ENCODE results near the gene PLCB1. TPM values are rescaled to one million over a fixed set of nuclear protein-coding genes. Genes with fewer than 3 reads are reported as not detected.
A peak's percentile ranks its signal among the peaks of the same experiment; 100 is the strongest.

Gene PLCB1
- total RNA-seq, 6 experiments from 2014 or later = 17.2 to 25.7 (median 23.1) TPM

GRCh38 chr20:8299921-8300320 is 167.9 kb downstream of the PLCB1 start:
- Mint-ChIP-seq H3K27me3 (ENCODE audit: insufficient read depth) (0 out of 2 replicates have a peak, but pooled peaks cover 1% of the 10 kb centered on the region), H3K36me3 (ENCODE audit: low read depth) (0 out of 2 replicates have a peak, but pooled peaks cover 5% of the 10 kb centered on the region), H3K4me1 (ENCODE audit: low read depth) (peaks cover 13% of the 10 kb centered on the region), H3K9me3 (no peaks in the 10 kb centered on the region; the same call in 1 of the 2 replicates), H3K27ac (peak overlapping the region; percentile 37; the same call in 1 of the 2 replicates), H3K4me3 (no peak overlapping the region)
- DNase-seq = peak; percentile 23
- no peak for TF ChIP-seq CTCF (IDR thresholded peaks at IDR 0.05)

GRCh38 chr20:8301655-8302054 is 169.6 kb downstream of the PLCB1 start:
- H3K9me3 Mint-ChIP-seq = no peaks in the 10 kb centered on the region; the same call in 1 of the 2 replicates
- no peak overlapping the region for H3K4me3 Mint-ChIP-seq
- no peak for TF ChIP-seq CTCF (IDR thresholded peaks at IDR 0.05)
- peaks cover 21% of the 10 kb centered on the region for H3K4me1 Mint-ChIP-seq (ENCODE audit: low read depth)
- H3K36me3 Mint-ChIP-seq (ENCODE audit: low read depth) = 0 out of 2 replicates have a peak, but pooled peaks cover 5% of the 10 kb centered on the region
- DNase-seq = no peak
- H3K27ac Mint-ChIP-seq = no peak overlapping the region
- H3K27me3 Mint-ChIP-seq (ENCODE audit: insufficient read depth) = no peaks in the 10 kb centered on the region

- H3K9me3 Mint-ChIP-seq = no peaks in the 10 kb centered on the region; the same call in 1 of the 2 replicates
- no peak for TF ChIP-seq CTCF (IDR thresholded peaks at IDR 0.05)
- H3K27ac Mint-ChIP-seq = no peak overlapping the region
- H3K36me3 Mint-ChIP-seq (ENCODE audit: low read depth) = 0 out of 2 replicates have a peak, but pooled peaks cover 5% of the 10 kb centered on the region
- no peaks in the 10 kb centered on the region for H3K27me3 Mint-ChIP-seq (ENCODE audit: insufficient read depth)
- H3K4me1 Mint-ChIP-seq (ENCODE audit: low read depth) = peaks cover 21% of the 10 kb centered on the region
- H3K4me3 Mint-ChIP-seq = no peak overlapping the region
- no peak for DNase-seq
Observed at GRCh38 chr20:8303651-8304050, 171.6 kb downstream of the PLCB1 start.

- no peaks in the 10 kb centered on the region for H3K27me3 Mint-ChIP-seq (ENCODE audit: insufficient read depth)
- no peak overlapping the region for H3K4me3 Mint-ChIP-seq
- H3K27ac Mint-ChIP-seq = no peak overlapping the region
- peaks cover 20% of the 10 kb centered on the region for H3K4me1 Mint-ChIP-seq (ENCODE audit: low read depth)
- H3K9me3 Mint-ChIP-seq = no peaks in the 10 kb centered on the region; the same call in 1 of the 2 replicates
- no peak for DNase-seq
- 0 out of 2 replicates have a peak, but pooled peaks cover 5% of the 10 kb centered on the region for H3K36me3 Mint-ChIP-seq (ENCODE audit: low read depth)
- TF ChIP-seq CTCF (IDR thresholded peaks at IDR 0.05) = no peak
Observed at GRCh38 chr20:8304124-8304816, 172.2 kb downstream of the PLCB1 start.

GRCh38 chr20:8305449-8305978 is 173.4 kb downstream of the PLCB1 start:
- Mint-ChIP-seq H3K4me1 (ENCODE audit: low read depth) (peaks cover 9% of the 10 kb centered on the region), H3K9me3 (no peaks in the 10 kb centered on the region), H3K27me3 (ENCODE audit: insufficient read depth) (no peaks in the 10 kb centered on the region), H3K4me3 (no peak overlapping the region), H3K36me3 (ENCODE audit: low read depth) (no peaks in the 10 kb centered on the region), H3K27ac (no peak overlapping the region)
- peak; percentile 92 for TF ChIP-seq CTCF (IDR thresholded peaks at IDR 0.05)
- DNase-seq = peak; percentile 15

All from HFFc6 (cell line).